ENCODE data around the gene PRKD1.

Gene PRKD1

DNA sequence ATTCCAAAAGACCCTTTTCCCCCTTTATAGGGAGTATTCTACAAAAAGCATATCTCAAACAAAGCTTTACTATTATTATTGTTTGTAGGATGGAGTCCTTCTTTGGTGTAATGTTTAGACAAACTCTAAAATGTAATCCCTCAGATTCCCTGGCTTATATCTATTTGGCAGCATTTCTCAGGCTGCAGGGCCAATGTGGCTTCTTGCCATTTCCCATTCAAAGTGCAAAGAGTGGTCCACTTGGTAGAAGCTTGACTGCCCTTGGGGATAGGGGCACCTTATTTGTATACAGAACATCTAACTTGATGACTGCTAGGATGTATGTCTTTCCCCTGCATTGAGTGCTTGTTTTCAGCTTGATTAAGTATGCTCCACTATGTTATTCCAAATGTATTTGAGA lies 242.7 kb downstream of the PRKD1 start:
- Mint-ChIP-seq H3K4me3 (no peak overlapping the region), H3K27me3 (no peaks in the 10 kb centered on the region), H3K27ac (no peak overlapping the region), H3K9me3 (peaks cover 3% of the 10 kb centered on the region), H3K4me1 (no peaks in the 10 kb centered on the region), H3K36me3 (no peaks in the 10 kb centered on the region)
- no peak for ATAC-seq

DNA sequence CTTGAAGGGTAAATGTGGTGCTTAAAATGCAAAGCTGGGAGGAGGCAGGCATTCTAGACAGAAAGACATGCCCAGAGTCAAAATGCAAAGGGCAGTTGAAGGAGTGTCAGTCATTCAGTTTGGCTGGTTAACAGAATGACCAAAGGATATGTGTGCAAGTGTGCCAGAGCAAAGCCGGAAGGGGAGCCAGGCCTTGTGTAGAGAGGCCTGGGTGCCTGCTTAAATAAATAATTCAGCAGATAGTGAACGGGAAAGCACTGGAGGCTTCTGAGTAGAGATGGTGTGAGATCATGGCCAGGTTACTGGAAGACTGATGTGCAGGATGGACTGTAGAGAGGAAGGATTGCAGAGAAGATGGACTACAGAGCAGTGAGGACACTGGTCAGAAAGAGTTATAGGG lies 244.9 kb downstream of the PRKD1 start:
- H3K4me3 Mint-ChIP-seq: no peak overlapping the region
- H3K27me3 Mint-ChIP-seq: no peaks in the 10 kb centered on the region
- no peaks in the 10 kb centered on the region for H3K36me3 Mint-ChIP-seq
- no peaks in the 10 kb centered on the region for H3K4me1 Mint-ChIP-seq
- H3K9me3 Mint-ChIP-seq: peaks cover 3% of the 10 kb centered on the region
- no peak for ATAC-seq
- H3K27ac Mint-ChIP-seq: no peak overlapping the region

DNA sequence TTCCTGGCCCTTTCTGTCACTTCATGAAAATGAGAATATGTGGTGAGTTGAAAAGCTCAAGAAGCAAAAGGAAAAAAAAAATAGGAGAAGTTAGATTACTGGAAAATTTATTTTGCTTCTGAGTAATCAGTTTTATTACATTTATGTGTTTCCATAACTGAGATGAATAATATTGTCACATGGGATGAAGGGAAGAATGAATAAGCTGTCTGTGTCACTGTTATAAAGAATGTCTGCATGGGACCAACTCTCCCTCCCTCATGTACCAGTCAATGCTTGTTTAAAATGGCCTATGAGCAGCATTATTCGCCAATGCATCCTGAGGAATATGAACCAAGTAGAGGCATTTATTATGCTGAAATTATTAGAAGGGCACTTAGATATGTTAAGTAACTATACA lies 246.3 kb downstream of the PRKD1 start:
- Mint-ChIP-seq H3K27ac (no peak overlapping the region), H3K27me3 (no peaks in the 10 kb centered on the region), H3K36me3 (no peaks in the 10 kb centered on the region), H3K4me1 (no peaks in the 10 kb centered on the region), H3K9me3 (peaks cover 3% of the 10 kb centered on the region), H3K4me3 (no peak overlapping the region)
- no peak for ATAC-seq

DNA sequence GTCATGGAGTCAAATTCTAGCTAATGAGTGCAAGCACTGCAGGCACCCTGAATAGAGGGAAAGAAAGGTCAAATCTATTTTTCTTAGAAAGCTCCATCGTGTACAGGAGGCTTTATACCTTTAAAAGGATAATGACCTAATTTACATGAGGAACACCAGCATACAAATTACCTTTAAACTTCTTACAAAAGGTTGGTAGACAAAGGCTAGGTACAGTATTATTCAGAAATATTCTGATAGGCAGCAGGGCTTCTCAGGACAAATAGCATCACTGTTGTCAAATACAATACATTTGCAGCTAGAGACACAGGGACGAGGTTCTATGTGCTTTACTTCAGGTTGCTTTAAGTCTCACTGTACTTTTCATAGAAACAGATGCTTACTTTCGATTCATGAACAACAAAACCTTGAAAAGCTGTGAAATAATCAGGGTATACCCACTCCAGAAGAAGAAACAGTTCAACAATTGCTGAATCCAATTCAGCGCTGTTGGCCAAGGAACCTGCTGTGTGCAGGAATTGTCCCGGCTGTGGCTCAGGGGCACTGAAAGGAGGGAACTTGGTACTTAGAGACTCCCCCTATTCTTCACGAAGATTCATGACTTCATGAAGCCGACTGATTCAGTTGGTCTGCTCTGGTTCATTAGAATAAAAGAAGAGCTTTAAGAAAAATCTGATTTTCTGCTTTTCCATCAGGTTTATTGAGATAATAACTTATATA lies 252.9 kb downstream of the PRKD1 start:
- peaks cover 3% of the 10 kb centered on the region for H3K9me3 Mint-ChIP-seq
- no peaks in the 10 kb centered on the region for H3K27me3 Mint-ChIP-seq
- no peak overlapping the region for H3K27ac Mint-ChIP-seq
- H3K36me3 Mint-ChIP-seq: no peaks in the 10 kb centered on the region
- ATAC-seq: no peak
- no peak overlapping the region for H3K4me3 Mint-ChIP-seq
- H3K4me1 Mint-ChIP-seq: no peaks in the 10 kb centered on the region

DNA sequence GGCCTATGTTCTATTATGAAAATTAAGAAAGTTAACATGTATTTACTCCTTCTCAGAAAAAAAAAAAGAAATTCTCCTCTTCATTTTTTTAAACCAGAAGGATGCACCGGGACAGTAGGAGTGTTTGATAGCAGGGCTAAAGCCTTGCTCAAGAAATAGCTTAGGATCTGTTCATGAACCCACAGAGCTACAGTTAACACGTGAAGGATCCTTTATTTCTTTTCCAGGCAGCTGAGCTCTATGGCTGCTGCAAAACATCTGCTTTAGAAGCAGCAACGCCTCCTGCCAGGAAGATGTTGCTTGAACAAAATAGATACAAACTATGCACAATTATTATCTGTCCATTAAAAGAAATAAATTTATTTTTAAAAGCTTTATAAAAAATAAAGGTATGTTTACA lies 254.8 kb downstream of the PRKD1 start:
- no peak for ATAC-seq
- Mint-ChIP-seq H3K4me3 (no peak overlapping the region), H3K4me1 (no peaks in the 10 kb centered on the region), H3K27me3 (no peaks in the 10 kb centered on the region), H3K9me3 (peaks cover 3% of the 10 kb centered on the region), H3K36me3 (no peaks in the 10 kb centered on the region), H3K27ac (no peak overlapping the region)

DNA sequence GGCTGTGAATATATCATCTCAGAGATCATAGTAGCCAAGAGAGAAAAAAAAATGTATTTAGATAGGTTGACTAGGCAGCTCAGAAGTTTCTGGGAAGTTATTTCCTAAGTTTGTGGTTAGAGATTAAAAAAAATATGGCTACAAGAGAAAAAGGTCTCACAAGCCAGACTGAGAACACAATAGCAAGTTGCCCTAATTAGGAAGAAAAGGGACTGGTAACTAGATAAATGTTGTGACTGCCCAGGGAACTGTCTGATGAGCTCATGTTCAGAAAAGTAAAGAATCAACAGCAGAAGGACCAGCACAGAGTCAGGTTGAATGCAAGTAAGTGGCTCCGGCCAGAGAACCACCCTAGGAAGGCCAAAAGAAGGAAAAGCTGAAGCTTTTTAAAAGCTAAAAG lies 256.6 kb downstream of the PRKD1 start:
- no peak overlapping the region for H3K4me3 Mint-ChIP-seq
- H3K4me1 Mint-ChIP-seq: no peaks in the 10 kb centered on the region
- no peak overlapping the region for H3K27ac Mint-ChIP-seq
- H3K27me3 Mint-ChIP-seq: no peaks in the 10 kb centered on the region
- peaks cover 3% of the 10 kb centered on the region for H3K9me3 Mint-ChIP-seq
- H3K36me3 Mint-ChIP-seq: no peaks in the 10 kb centered on the region
- no peak for ATAC-seq

DNA sequence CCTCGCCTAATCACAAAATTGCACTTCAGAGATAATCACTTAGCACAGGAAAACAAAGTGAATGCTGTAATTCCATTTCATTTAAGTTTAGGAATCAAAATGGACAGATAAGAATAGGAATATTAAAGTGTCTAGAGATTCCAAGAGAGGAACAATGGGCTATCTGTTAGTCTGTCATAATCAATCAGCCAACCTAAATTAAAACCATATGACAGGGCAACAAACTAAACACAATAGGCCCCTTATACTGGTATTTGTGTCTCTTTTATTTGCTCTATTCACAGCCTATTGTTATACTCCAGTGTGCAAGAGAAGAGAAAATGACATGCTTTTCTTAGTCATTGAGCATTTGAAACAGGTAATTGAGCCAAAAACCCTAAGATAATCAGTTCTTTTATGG lies 259.4 kb downstream of the PRKD1 start:
- Mint-ChIP-seq H3K27ac (no peak overlapping the region), H3K9me3 (no peaks in the 10 kb centered on the region), H3K27me3 (no peaks in the 10 kb centered on the region), H3K4me3 (no peak overlapping the region), H3K4me1 (no peaks in the 10 kb centered on the region), H3K36me3 (no peaks in the 10 kb centered on the region)
- no peak for ATAC-seq

DNA sequence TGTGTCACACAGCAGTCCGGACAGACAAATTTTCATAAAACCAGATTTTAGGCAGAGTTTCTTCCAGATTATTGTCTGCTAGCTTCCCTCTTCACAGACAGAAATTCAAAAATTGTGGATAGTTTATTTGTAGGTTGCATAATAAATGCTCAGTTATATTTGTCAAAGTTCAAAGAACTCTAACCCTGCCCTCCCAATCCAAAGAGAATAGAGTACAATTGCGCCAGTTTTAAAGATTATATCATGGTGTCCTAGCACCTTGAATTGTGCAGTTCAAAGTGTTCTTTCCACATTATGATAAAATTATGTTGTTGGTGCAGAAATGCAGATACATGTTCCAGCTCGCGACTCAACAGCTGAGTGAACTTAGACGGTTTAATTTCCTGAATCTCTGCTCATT lies 263.1 kb downstream of the PRKD1 start:
- Mint-ChIP-seq H3K27ac (no peak overlapping the region), H3K9me3 (peaks cover under 1% of the 10 kb centered on the region), H3K36me3 (no peaks in the 10 kb centered on the region), H3K4me1 (no peaks in the 10 kb centered on the region), H3K27me3 (no peaks in the 10 kb centered on the region), H3K4me3 (no peak overlapping the region)
- ATAC-seq: no peak

DNA sequence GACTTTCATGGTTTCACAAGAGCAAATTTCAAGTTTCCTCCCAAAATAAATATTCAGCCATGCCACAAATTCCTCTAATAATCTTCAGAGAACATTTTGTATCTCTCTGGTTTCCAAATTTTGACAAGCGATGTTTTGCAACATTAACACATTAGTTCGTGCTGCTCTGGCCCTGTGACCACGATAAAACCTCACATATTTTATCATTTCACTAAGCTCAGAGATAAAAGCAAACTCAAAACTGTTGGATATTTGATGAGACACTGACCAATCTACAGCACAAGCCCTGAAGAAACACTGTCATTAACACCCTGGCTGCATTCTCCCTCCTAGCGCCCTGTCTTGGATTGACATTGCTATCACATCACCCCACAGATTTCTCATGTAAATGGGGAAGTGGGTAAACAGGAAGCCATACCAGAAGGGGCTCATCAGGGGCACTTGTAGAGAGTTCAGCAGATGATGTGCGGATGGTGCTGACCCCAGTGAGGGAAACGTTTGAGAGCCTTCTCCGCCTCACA lies 264.3 kb downstream of the PRKD1 start:
- ATAC-seq: no peak
- Mint-ChIP-seq H3K27ac (no peak overlapping the region), H3K9me3 (peaks cover 2% of the 10 kb centered on the region), H3K4me3 (no peak overlapping the region), H3K27me3 (no peaks in the 10 kb centered on the region), H3K36me3 (no peaks in the 10 kb centered on the region), H3K4me1 (no peaks in the 10 kb centered on the region)

DNA sequence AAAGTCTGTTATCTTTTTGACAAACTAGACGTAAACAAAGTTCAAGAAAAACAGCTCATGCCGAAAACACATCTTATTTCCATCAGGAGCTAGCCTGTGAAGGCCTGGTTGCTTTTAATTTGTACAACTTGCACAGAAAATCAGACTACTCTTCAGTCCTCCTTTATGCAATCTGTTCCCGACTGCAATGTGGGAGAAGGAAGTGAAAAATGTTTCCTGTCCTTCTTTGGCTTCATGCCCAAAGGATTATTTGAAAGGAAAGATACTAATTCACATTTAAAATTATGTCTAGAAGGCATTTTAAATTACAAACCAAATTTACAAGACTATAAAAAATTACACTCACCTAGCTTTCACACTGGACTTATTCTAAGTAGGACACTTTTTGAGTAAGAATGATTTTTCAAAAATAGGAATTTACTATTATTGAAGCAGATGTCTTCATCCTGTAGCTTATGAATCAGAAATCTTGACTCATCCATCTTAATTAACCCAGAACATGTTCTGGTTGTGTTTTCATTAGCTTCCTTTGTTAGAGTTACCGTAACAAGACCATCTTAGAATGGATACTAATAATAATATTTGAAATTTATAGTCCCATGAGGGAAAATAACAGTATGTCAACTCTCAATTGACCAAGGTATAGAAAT lies 272.6 kb downstream of the PRKD1 start:
- peaks cover 5% of the 10 kb centered on the region for H3K9me3 Mint-ChIP-seq

DNA sequence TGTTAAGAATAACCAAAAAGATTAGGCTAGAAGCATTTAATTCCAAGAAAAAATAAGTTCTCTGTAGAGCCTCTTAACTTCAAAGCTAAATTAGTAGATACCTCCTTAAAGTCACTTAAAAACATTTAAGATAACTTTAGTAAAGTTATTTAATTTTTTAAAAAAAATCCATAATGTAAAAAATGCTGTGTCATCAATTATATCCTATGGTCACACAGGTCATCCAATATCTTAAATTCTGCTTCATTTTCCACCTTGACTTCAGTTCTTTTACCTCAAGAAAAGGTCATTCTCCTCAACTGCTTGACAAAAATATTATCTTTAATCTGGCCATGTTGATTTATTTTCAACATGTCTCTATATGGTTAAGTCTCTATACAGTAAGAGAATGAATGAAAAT lies 274.3 kb downstream of the PRKD1 start:
- ATAC-seq: no peak
- no peak overlapping the region for H3K27ac Mint-ChIP-seq
- no peak overlapping the region for H3K4me3 Mint-ChIP-seq
- H3K4me1 Mint-ChIP-seq: no peaks in the 10 kb centered on the region
- no peaks in the 10 kb centered on the region for H3K27me3 Mint-ChIP-seq
- peaks cover 9% of the 10 kb centered on the region for H3K9me3 Mint-ChIP-seq
- H3K36me3 Mint-ChIP-seq: peaks cover 13% of the 10 kb centered on the region

More for the DNA sequence above, 272.6 kb downstream of the PRKD1 start:
- Mint-ChIP-seq H3K27ac (no peak overlapping the region), H3K36me3 (peaks cover 2% of the 10 kb centered on the region), H3K4me3 (no peak overlapping the region), H3K27me3 (no peaks in the 10 kb centered on the region), H3K4me1 (no peaks in the 10 kb centered on the region)
- ATAC-seq: no peak

DNA sequence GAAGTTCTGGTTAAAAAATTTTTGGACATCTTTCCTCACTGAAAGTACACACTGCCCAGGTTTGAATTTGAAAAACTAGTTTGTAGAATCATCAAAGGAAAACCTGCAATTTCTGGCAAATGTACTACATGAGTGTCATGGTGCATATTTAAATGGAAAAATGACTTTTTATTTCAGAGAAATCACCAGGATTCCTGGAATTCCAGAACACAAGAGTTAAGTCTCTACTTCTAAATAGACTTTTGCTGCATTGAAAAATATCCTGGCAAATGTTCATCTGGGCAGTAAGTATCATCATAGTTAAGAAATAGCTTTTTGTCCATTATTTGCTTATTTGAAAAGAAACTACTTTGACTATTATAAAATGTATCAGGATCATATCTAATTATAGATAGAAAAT lies 275.1 kb downstream of the PRKD1 start:
- peaks cover 15% of the 10 kb centered on the region for H3K36me3 Mint-ChIP-seq
- no peak for ATAC-seq
- H3K4me1 Mint-ChIP-seq: no peaks in the 10 kb centered on the region
- H3K9me3 Mint-ChIP-seq: peaks cover 15% of the 10 kb centered on the region
- no peak overlapping the region for H3K4me3 Mint-ChIP-seq
- H3K27me3 Mint-ChIP-seq: no peaks in the 10 kb centered on the region
- no peak overlapping the region for H3K27ac Mint-ChIP-seq

DNA sequence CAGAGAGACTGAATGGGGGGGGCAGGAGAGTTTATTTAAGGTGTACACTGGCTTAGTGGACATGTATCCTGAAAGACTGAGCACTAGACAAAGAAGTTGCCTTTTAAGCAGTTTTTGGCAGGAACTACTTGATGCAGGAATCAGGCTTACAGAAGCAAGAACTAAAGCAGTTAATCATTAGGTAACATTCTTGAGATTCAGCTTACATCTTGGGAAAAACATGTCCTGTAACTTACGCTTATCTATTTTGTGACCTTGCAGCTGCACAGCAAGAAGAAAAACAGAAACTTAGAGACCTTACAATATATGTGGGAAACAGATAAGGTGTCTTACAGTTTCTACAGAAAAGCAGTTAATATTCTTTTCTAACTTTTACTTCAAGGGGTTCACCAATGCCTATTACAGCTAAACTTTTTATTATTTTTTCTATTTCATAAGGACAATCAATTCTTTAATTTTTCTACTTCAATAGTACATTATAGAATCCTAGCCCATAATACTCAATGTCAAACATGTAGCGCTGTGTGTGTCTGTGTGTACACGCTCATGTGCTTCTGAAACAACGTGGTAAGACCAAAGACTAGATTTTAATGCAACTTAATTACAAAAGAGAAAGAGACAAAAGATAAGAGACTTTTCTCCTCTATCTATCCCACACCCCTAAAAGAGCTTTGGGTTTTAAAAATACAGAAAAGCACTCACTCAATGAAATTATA lies 276.9 kb downstream of the PRKD1 start:
- Mint-ChIP-seq H3K4me1 (no peaks in the 10 kb centered on the region), H3K4me3 (no peak overlapping the region), H3K27me3 (no peaks in the 10 kb centered on the region), H3K9me3 (peaks cover 18% of the 10 kb centered on the region), H3K36me3 (peaks cover 19% of the 10 kb centered on the region), H3K27ac (no peak overlapping the region)
- no peak for ATAC-seq

DNA sequence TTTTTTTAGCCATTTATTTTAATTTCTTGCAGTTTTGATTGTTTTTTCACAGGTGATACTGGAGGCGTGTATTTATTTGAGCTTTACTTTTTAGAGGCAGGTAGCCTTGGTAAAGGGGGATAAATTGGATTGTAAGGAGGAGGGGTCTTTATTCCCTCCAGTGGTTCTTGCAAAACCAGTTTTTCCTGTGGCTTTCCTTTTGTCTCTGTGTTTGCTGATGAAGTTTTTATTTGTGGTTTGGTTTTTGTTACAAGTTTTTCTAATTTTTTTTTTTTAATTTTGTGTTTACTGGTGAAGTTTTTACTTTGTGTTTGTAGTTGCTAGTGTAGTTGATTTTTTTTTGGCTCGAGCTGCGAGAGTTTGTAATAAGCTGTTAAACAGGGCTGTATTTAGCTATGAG lies 278.5 kb downstream of the PRKD1 start:
- Mint-ChIP-seq H3K9me3 (peaks cover 20% of the 10 kb centered on the region), H3K4me1 (no peaks in the 10 kb centered on the region), H3K27me3 (no peaks in the 10 kb centered on the region), H3K36me3 (peaks cover 19% of the 10 kb centered on the region), H3K4me3 (no peak overlapping the region), H3K27ac (no peak overlapping the region)
- no peak for ATAC-seq

DNA sequence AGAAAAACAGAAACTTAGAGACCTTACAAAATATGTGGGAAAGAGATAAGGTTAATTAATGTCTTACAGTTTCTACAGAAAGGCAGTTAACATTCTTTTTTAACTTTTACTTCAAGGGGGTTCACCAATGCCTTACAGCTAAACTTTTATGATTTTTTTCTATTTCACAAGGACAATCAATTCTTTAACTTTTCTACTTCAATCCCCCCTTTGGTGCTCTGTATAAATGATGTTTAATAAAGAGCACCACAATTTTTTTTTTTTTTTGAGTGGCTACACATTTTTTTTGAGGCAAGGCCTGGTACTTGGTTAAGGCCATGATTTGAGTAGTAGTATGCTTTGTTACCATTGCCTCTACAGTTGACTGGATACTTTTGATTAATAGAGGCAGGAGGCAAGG lies 279.6 kb downstream of the PRKD1 start:
- H3K4me1 Mint-ChIP-seq: no peaks in the 10 kb centered on the region
- H3K36me3 Mint-ChIP-seq: peaks cover 19% of the 10 kb centered on the region
- H3K9me3 Mint-ChIP-seq: peaks cover 20% of the 10 kb centered on the region
- H3K4me3 Mint-ChIP-seq: no peak overlapping the region
- no peak overlapping the region for H3K27ac Mint-ChIP-seq
- no peak for ATAC-seq
- no peaks in the 10 kb centered on the region for H3K27me3 Mint-ChIP-seq

DNA sequence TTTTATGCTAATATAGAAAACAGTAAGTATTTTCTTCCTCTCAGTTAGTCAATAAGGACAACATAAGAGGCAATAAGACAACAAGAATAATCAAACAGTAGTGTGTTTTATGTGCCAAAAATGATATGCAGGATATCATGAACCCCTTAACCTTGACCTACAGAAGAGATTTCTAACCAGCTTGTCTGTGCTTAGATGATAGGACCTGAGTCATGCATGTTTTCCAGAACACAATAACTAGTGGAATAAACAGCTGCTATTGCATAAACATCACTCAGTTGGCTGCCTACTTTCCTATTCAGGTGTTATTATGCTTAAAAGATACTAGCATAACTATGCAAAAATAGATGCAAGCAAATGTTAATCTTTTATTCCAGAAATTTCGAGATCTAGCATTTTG lies 282.5 kb downstream of the PRKD1 start:
- Mint-ChIP-seq H3K9me3 (peaks cover 19% of the 10 kb centered on the region), H3K27ac (no peak overlapping the region), H3K4me3 (no peak overlapping the region), H3K36me3 (peaks cover 17% of the 10 kb centered on the region), H3K27me3 (no peaks in the 10 kb centered on the region), H3K4me1 (no peaks in the 10 kb centered on the region)
- ATAC-seq: no peak

Data from stimulated activated memory B cell treated with anti-CD40 and anti-IgM and Interleukin-4, amounts not matched to agents 10 μg/mL and 1 μg/mL and 100 μg/mL, for 72 hours (primary cell).